Measurements from ENCODE around the gene C1orf174. TPM values are rescaled to one million over a fixed set of nuclear protein-coding genes. Genes with fewer than 3 reads are reported as not detected.

Gene C1orf174
- total RNA-seq, 1 donor from 2014 or later, result 36.5 TPM

DNA sequence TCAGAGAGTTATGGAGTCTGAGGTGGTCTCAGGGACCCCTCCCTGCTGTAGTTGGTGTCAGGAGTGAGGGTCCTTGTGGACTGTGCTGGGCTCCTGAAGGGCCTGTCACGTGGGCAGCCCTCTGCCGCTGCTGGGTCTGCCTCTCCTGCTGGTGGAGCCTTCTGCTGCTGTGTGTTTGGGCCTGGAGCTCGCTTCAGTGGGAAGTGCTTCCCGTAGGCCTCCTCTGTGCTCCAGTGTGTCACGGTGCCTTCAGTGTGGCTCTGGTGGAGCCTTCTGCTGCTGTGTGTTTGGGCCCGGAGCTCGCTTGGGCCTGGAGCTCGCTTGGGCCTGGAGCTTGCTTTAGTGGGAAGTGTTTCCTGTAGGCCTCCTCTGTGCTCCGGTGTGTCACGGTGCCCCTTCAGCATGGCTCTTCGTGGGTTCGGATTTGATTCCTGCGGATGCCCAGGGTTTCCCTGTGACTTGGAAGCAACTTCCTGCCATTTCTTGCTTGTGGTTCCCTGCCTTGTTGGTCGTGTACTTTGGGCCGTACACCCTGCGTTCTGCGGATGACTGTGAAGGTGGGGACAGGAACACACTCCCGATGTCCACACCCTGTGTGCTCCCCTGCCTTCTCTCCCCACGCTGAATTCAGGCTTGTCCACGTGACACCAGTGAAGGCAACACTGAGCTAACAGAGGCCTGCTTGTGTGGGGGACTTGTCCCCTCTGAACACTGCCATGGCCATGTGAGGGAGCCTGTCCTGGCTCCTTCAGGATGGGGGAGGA is 19.5 kb downstream of the C1orf174 start:
- H3K36me3 Mint-ChIP-seq, result peaks cover 13% of the 10 kb centered on the region
- Histone ChIP-seq H4K20me1 (ENCODE audit: low read depth) (no peaks in the 10 kb centered on the region), H3F3A (ENCODE audit: low read depth) (no peaks in the 10 kb centered on the region), H3K4me3 (no peak overlapping the region), H2AFZ (replicated peaks) (no peak overlapping the region), H3K27me3 (no peaks in the 10 kb centered on the region), H3K36me3 (no peaks in the 10 kb centered on the region), H3K27ac (no peak overlapping the region), H3K4me2 (no peak overlapping the region), H3K79me2 (ENCODE audit: low read depth) (no peaks in the 10 kb centered on the region), H3K4me1 (no peaks in the 10 kb centered on the region), H3K9ac (no peak overlapping the region), H3K9me3 (ENCODE audit: low read depth) (no peaks in the 10 kb centered on the region)
- H3K4me3 Mint-ChIP-seq, result no peak overlapping the region
- H3K27me3 Mint-ChIP-seq (ENCODE audit: insufficient read depth, low read depth), result peaks cover 3% of the 10 kb centered on the region
- no peak overlapping the region for H3K27ac Mint-ChIP-seq
- TF ChIP-seq, protein P1, sequence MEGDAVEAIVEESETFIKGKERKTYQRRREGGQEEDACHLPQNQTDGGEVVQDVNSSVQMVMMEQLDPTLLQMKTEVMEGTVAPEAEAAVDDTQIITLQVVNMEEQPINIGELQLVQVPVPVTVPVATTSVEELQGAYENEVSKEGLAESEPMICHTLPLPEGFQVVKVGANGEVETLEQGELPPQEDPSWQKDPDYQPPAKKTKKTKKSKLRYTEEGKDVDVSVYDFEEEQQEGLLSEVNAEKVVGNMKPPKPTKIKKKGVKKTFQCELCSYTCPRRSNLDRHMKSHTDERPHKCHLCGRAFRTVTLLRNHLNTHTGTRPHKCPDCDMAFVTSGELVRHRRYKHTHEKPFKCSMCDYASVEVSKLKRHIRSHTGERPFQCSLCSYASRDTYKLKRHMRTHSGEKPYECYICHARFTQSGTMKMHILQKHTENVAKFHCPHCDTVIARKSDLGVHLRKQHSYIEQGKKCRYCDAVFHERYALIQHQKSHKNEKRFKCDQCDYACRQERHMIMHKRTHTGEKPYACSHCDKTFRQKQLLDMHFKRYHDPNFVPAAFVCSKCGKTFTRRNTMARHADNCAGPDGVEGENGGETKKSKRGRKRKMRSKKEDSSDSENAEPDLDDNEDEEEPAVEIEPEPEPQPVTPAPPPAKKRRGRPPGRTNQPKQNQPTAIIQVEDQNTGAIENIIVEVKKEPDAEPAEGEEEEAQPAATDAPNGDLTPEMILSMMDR (IDR thresholded peaks at IDR 0.05), result no peak
- TF ChIP-seq EZH2 (IDR thresholded peaks at IDR 0.05), result no peak
- no peak for TF ChIP-seq EZH2phosphoT487 (IDR thresholded peaks at IDR 0.05)
- no peaks in the 10 kb centered on the region for H3K4me1 Mint-ChIP-seq
- H3K9me3 Mint-ChIP-seq, result peaks cover 12% of the 10 kb centered on the region
- DNase-seq (ENCODE audit: low spot score), result no peak

DNA sequence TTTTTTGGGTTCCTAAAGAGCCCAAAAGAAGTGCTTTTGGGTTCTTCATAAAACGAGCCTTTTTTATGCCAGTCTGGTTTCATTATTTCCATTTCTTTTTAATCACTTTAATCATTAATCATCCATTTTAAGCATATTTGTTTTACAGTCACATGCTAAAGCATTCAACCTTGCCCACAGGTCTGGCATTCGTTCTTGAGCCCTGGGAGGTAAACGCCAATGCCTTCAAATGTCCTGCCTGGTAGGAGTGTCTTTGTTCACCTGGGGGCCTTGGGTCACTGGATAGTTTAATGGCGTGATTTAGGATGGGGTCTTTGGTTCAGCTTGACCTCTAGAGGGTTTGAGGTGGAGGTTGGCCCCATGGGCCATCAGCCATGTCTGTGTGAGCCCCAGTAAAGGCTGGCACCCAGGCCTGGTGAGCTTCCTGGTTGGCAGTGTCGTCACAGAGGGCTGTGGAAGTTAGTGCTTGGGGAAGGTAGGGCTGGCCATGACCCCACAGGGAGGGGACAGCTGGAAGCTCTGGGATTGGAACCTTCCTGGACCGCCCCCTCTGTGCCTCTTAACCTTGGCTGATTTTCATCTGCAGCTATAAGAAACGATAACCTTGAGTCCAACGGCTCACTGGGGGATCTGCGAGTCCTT is 20.2 kb downstream of the C1orf174 start:
- Histone ChIP-seq H3K27me3 (no peaks in the 10 kb centered on the region), H3K79me2 (ENCODE audit: low read depth) (no peaks in the 10 kb centered on the region), H4K20me1 (ENCODE audit: low read depth) (no peaks in the 10 kb centered on the region), H3K9me3 (ENCODE audit: low read depth) (no peaks in the 10 kb centered on the region), H3K27ac (no peak overlapping the region), H3K4me1 (no peaks in the 10 kb centered on the region), H3K4me3 (no peak overlapping the region), H3K36me3 (no peaks in the 10 kb centered on the region), H3F3A (ENCODE audit: low read depth) (no peaks in the 10 kb centered on the region), H3K4me2 (no peak overlapping the region), H3K9ac (no peak overlapping the region), H2AFZ (replicated peaks) (no peak overlapping the region)
- TF ChIP-seq, protein P1 (IDR thresholded peaks at IDR 0.05), result no peak
- no peak for TF ChIP-seq EZH2phosphoT487 (IDR thresholded peaks at IDR 0.05)
- no peak for TF ChIP-seq EZH2 (IDR thresholded peaks at IDR 0.05)
- H3K27ac Mint-ChIP-seq, result no peak overlapping the region
- H3K4me1 Mint-ChIP-seq, result no peaks in the 10 kb centered on the region
- H3K36me3 Mint-ChIP-seq, result peaks cover 11% of the 10 kb centered on the region
- peaks cover 12% of the 10 kb centered on the region for H3K9me3 Mint-ChIP-seq
- DNase-seq (ENCODE audit: low spot score), result no peak
- H3K27me3 Mint-ChIP-seq (ENCODE audit: insufficient read depth, low read depth), result peaks cover 3% of the 10 kb centered on the region
- no peak overlapping the region for H3K4me3 Mint-ChIP-seq

DNA sequence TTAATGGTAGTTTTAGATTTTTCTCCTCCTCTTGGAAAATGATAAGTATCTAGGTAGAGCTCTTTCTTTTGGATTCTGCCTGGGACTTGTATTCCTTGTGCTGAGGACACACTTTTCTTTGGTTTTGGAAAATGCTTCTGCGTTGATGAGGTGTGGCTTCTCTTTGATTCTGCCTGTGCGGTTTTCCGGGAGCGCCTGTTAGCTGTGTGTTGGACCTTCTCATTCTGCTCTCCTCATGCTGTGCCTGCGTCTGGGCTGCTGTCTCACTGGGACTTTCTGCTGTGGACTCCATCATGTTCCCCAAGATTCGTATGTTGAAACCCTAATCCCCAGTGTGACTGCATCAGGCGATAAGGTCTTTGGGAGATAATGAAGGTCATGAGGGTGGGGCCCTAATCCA is 21.0 kb downstream of the C1orf174 start:
- Histone ChIP-seq H3K4me1 (no peaks in the 10 kb centered on the region), H4K20me1 (ENCODE audit: low read depth) (no peaks in the 10 kb centered on the region), H3K36me3 (no peaks in the 10 kb centered on the region), H3F3A (ENCODE audit: low read depth) (peaks cover 3% of the 10 kb centered on the region), H3K4me2 (no peak overlapping the region), H3K9me3 (ENCODE audit: low read depth) (no peaks in the 10 kb centered on the region), H3K27ac (no peak overlapping the region), H2AFZ (replicated peaks) (no peak overlapping the region), H3K27me3 (no peaks in the 10 kb centered on the region), H3K4me3 (no peak overlapping the region), H3K79me2 (ENCODE audit: low read depth) (no peaks in the 10 kb centered on the region), H3K9ac (no peak overlapping the region)
- TF ChIP-seq EZH2 (IDR thresholded peaks at IDR 0.05) (no peak), EZH2phosphoT487 (IDR thresholded peaks at IDR 0.05) (no peak)
- TF ChIP-seq, protein P1 (IDR thresholded peaks at IDR 0.05), result no peak
- Mint-ChIP-seq H3K9me3 (peaks cover 12% of the 10 kb centered on the region), H3K4me3 (no peak overlapping the region), H3K36me3 (peaks cover 8% of the 10 kb centered on the region), H3K4me1 (no peaks in the 10 kb centered on the region), H3K27me3 (ENCODE audit: insufficient read depth, low read depth) (peaks cover 3% of the 10 kb centered on the region), H3K27ac (no peak overlapping the region)
- no peak for DNase-seq (ENCODE audit: low spot score)
